22Rv1 (cell line): Measurements from ENCODE around the gene PDE9A.

Source experiments
- ZFX ChIP-seq: fragments of 450-650 bp; IDR thresholded peaks from 2 replicates; pipeline ENCODE4 v1.6.1; 2017; ENCODE audit warnings: antibody characterized with exemption, borderline replicate concordance
- TF ChIP-seq, protein P1 (sequence below): fragments of 450-650 bp; IDR thresholded peaks from 2 replicates; pipeline ENCODE4 v1.5.1; 2017; ENCODE audit warnings: mild to moderate bottlenecking

DNA sequence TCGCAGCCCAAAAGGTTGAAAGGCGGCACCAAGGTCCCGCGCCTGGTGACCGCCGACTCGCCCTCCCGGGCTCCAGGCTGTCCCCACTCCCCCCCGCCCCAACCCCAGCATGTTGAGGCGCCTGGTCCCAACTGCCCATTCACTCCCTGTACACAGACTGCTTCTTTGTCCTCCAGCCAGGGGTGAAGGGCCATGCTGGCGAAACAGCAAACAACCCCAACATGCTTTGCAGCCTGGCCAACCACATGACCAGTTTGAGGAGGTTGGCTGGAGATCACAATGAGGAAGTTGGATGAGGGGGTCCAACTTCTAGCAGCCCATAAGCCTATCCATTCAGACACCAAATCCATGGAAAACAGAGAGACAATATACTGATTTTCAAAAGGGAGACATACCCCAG, 13.5 kb downstream of the PDE9A start:
- TF ChIP-seq, protein P1, sequence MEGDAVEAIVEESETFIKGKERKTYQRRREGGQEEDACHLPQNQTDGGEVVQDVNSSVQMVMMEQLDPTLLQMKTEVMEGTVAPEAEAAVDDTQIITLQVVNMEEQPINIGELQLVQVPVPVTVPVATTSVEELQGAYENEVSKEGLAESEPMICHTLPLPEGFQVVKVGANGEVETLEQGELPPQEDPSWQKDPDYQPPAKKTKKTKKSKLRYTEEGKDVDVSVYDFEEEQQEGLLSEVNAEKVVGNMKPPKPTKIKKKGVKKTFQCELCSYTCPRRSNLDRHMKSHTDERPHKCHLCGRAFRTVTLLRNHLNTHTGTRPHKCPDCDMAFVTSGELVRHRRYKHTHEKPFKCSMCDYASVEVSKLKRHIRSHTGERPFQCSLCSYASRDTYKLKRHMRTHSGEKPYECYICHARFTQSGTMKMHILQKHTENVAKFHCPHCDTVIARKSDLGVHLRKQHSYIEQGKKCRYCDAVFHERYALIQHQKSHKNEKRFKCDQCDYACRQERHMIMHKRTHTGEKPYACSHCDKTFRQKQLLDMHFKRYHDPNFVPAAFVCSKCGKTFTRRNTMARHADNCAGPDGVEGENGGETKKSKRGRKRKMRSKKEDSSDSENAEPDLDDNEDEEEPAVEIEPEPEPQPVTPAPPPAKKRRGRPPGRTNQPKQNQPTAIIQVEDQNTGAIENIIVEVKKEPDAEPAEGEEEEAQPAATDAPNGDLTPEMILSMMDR, result no peak
- no peak for TF ChIP-seq ZFX
